ENCODE measurements around the gene MACO1. TPM values are rescaled to one million over a fixed set of nuclear protein-coding genes. Genes with fewer than 3 reads are reported as not detected.
"Not testable (repeated sequence)": the region's sequence is repeated elsewhere in the genome, so short reads cannot be mapped to it uniquely, and the experiment has no call there.

The MACO1 gene
- total and polyA plus RNA-seq, 9 of the 15 experiments (the other 6 are each of a cell fraction or from before 2014, with no cell fraction given) = 4.6 to 28.4 (median 21.7) TPM

GRCh38 chr1:25417280-25417679 lies 13.4 kb upstream of the MACO1 start:
- H3K79me2 ChIP-seq (ENCODE audit: control insufficient read depth, insufficient read depth, low read length); H4K20me1 ChIP-seq (replicated peaks; ENCODE audit: control insufficient read depth, insufficient read depth, low read length); DNase-seq (ENCODE audit: extremely low read depth in 1 of 4, low spot score in 3 of 4); H2AFZ ChIP-seq (ENCODE audit: low read depth, low read length); H3K36me3 ChIP-seq (ENCODE audit: control insufficient read depth, insufficient read depth, low read length); POLR2A ChIA-PET; H3K4me3 ChIP-seq; H3K4me2 ChIP-seq (ENCODE audit: insufficient read depth, low read length); FAIRE-seq; in situ Hi-C loops (cut with MboI); intact Hi-C loops (cut with micrococcal nuclease); ATAC-seq; H3K9me1 ChIP-seq (ENCODE audit: control insufficient read depth, insufficient read depth, low read length); H3K27ac ChIP-seq (ENCODE audit: extremely low read depth, low read depth, low read length); CTCF ChIA-PET (ENCODE audit: low intra/inter-chr PET ratio); H3K27me3 ChIP-seq (ENCODE audit: control insufficient read depth in 2 of 2, insufficient read depth in 2 of 2, low read length in 2 of 2); BruUV-seq (replicated peaks); H3K9me3 ChIP-seq (replicated peaks; ENCODE audit: control insufficient read depth, insufficient read depth, low read depth, low read length); H3K9ac ChIP-seq (ENCODE audit: insufficient read depth in 1 of 2, low read depth in 2 of 2, low read length in 2 of 2); TF ChIP-seq PBX2 (CRISPR knock-in tag; IDR thresholded peaks at IDR 0.05; ENCODE audit: low read depth): not testable (repeated sequence)
- H3K4me1 ChIP-seq (replicated peaks in 1 of 2; ENCODE audit: control insufficient read depth in 2 of 2, insufficient read depth in 2 of 2, low read length in 2 of 2) = peaks cover 28 to 33% of the 10 kb centered on the region in 2 experiments; a peak in 4 of 5 replicates
- peak; percentile 56; the same call in 1 of the 2 replicates for TF ChIP-seq PBX2 (tag; conservative IDR thresholded peaks at IDR 0.05; ENCODE audit: low read depth)
- peak; percentile 66 for TF ChIP-seq ZNF316 (IDR thresholded peaks at IDR 0.05)
- peak; percentile 87 for TF ChIP-seq PKNOX1 (IDR thresholded peaks at IDR 0.05)
- TF ChIP-seq MEIS2 (IDR thresholded peaks at IDR 0.05; ENCODE audit: partially characterized antibody) = peak; percentile 26
- WGBS (ENCODE audit: insufficient coverage, low coverage, missing lambda C conversion rate) = 25% methylated on average over 3 of the region's 4 CpGs

All from K562 (cell line).